ENCODE measurements around the gene TIAM2.

- TF ChIP-seq CTCF (IDR thresholded peaks at IDR 0.05; ENCODE audit: poor library complexity) (no peak), EZH2 (IDR thresholded peaks at IDR 0.05; ENCODE audit: borderline replicate concordance) (no peak), EZH2phosphoT487 (IDR thresholded peaks at IDR 0.05; ENCODE audit: low read depth, severe bottlenecking, unreplicated experiment) (no peak)
These were observed 66.3 kb downstream of the TIAM2 start for GRCh38 chr6:155061381-155061780.

All from hepatocyte (in vitro differentiated cells).